ELR (cell line): ENCODE measurements around the gene DCTN4.
"Not testable (repeated sequence)": the region's sequence is repeated elsewhere in the genome, so short reads cannot be mapped to it uniquely, and the experiment has no call there.

Experiments used
- DNase-seq: peaks from one replicate; pipeline ENCODE4 v3.0.0-alpha.2; 2015; ENCODE audit warnings: low read depth

The DCTN4 gene

DNA sequence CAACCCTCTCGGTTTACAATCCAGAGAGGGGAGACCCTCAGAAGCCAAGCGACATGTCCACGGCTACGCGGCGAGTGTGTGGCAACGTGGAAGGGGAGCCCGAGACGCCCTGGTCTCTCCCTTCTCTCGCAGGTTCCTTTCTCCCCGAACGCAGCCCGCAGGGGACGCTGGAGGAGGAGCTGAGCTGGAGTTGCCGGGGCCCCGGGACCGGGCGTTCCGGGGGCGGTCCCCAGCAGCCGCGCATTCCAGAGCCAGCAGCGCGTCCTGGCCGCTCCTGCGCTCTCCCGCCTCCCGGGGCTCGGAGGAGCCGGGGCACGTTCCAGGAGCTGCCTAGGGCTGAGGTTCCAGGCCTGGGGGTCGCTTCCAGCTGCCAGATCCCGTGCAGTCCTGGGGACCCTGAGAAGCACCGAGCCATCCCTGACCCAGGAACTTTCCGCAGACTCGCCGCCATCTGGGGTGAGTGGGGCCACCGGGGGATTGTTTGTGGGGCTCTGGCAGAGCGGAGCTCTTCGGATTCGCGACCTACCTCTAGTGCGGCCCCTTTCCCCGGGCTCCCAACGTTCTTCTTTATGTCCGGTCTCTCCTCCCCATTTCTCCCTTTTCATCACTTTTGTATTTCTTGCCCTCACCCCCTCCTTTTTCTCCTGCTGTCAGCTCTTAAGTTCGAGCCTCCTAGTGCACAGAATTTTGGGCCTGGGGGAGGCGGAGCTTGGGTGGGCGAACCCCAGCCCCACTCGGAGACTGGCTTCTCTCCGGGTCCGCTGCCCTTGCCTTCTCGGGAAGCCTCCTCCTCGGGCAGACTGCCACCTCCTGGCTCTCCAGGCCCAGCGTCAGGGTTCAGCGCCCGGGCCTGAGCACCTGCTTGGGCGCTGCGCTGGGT lies 19.9 kb upstream of the DCTN4 start, which contains the start of gene SMIM3:
Gene SMIM3 (plus strand): TSS at position 241 of the 880 bp plus-strand sequence. CDS start 16,684 bp downstream, outside the sequence.
- peak; percentile 83 for DNase-seq

DNA sequence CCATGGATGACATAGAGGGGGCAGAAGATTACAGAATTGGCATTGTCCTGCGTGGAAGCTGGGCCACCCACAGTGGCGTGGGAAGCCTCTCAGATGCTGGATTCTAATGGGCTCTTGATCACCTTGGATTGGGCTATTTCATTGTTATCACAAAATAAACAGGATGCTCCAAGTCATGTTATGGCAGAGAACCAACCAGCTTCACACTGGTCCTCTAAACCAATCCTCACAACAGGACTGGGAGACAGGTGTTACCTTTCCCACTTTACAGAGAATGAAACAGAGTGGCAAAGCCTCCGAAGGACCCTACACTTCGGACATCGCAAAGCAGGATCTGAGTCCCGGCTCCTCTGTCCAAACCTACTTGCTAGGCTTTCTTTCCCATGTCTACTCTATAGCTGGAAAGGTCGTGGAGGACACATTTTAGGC lies 19.3 kb upstream of the DCTN4 start:
- DNase-seq, result peak; percentile 52

- DNase-seq, result peak; percentile 49
Observed at GRCh38 chr5:150777685-150778084, 18.9 kb upstream of the DCTN4 start.

GRCh38 chr5:150774145-150774544 lies 15.3 kb upstream of the DCTN4 start:
- DNase-seq, result peak; percentile 92

- DNase-seq, result no peak
Observed at GRCh38 chr5:150771034-150771795, 12.4 kb upstream of the DCTN4 start.

DNA sequence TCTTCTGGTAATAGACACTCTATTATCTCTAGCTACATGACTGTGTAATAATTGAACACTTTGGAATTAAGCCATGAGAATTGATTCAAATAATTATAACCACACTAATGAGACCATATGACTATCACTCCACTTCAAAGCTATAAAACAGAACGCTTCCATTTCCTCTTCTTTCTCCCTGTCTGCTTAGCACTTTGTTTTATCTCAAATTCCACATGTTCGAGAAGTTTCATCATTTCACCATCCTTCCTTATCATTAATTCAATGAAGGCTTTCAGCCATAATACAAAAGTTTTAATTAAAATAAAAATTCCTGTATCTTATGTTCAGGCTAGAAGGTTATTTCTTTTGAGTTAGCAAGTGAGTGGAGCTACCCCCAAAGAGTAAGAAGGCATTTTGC lies 7.4 kb upstream of the DCTN4 start:
- no peak for DNase-seq

DNA sequence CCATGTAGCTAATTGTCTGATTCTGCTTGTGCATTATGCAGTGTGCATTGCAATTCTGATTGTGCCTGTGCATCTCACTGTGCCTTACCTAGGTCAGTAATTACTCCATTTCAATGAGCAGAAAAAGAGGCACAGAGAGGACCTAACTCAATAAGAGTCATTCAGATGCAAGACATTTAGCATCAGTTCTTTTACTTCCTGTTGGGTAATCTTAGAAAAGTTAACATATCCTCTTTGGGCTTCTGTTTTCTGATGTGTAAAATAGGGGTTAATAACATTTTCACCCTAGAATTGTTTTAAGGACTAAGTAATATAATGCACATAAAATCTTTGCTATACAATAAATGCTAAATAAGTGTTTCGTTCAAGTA lies 7.0 kb upstream of the DCTN4 start:
- no peak for DNase-seq

DNA sequence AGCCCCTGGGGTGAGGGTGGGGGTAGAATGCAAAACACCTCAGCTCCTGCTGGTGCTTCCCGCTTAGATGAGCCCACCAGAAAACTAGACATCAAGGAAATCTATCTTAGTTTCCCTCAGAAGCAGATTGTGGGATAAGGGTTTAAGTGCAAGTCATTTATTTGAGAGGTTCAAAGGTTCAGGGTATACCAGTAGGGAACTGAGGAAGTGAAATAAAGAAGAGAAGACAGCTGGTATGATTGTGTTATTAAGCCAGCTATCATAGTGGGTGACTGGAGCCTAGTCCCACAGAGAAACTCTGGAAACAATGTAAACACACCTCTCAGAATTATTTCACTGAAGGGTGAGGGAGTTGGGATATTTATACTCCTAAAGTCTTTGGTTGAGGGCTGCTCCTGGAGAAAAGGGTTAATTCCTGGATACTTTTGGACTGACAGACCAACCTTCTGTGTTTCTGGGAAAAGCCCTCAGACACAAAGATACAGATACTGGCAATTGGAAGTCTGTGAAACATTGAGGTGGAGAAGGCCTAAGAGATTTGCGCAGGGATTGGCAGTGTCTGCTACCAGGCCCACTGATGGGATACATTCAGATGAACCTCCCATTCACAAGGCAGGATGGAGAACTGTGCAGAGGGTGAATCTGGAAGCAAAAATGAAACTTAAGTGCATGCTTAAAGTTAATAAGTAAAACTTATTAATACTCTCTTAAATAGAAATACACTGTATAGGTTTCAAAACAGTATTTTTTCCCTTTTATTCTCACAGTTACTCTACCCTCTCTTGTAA lies 6.4 kb upstream of the DCTN4 start:
- no peak for DNase-seq

GRCh38 chr5:150764530-150764929 lies 5.7 kb upstream of the DCTN4 start:
- no peak for DNase-seq

GRCh38 chr5:150763023-150763769 lies 4.4 kb upstream of the DCTN4 start:
- peak; percentile 72 for DNase-seq

- no peak for DNase-seq
Observed at GRCh38 chr5:150762211-150762610, 3.4 kb upstream of the DCTN4 start.

DNA sequence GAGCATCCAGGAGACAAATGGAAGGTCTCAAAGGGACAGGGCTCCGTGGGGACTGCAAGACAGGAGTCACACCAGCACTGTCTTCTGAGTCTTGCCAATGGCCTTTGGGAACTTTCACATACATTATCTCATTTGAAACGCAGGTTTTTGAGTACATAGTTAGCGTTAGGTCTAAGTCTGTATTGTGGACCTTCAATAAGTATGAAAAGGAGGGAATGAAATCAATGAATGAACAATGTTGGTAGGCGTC lies 442 bp upstream of the DCTN4 start:
- no peak for DNase-seq

DNA sequence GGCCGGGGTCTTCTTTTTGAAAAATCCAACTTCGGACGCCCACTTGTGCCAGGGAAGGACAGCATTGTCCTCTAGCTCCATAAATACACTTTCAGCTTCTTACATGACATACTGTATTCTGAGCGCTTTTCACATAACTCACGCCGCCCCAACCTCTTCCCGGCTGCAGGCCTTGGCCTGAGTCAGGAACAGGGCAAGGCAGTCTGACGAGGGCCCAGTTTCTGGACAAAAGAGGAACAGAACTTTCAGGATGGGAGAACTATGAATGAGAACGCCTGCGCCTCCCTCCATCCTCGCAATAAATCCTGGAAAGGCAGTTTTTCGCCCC lies 650 bp downstream of the DCTN4 start:
- DNase-seq, result no peak

DNA sequence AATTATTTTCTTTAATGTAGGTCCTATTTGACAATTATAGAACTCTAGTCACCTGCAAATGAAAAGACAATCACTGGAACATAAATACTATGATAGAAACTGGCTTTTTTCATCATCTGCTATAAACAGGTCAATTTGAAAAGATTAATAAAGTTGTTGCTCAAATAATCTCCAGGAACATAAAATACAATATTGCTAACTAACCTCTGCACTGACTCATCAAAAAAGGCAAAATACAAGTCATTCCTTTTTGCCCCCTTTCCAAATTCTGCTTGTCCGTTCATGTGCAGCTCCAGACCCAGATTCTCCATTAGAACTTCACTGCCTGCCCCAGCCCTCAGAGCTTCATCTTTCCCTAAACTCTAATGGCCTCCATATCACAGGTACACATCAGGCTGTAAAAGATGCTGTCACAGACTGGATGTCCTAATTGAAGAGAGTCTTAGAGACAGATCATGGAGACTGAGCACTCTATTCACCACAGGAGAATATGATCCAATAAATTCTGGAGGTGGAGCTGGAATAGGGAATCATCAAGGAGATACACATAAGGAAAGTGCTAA lies 1.6 kb downstream of the DCTN4 start:
- DNase-seq, result no peak

DNA sequence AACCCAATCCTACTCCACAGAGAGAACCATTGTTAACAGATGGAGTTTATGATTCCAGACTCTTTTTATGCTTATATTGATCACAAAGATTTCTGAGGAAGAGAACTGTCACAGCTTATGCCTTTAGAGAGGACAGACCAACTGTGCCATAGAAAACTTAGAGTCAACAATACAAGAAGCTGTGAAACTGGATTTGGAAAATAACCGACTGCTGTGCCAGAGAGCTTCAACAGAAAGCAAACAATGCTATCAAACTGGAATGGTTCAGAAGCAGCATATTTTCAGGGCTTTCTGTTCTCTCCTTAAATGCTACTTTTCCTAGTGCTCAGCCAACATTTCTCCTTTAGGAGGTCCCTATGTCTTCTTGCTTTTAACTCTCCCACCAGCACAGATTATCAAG lies 5.0 kb downstream of the DCTN4 start:
- no peak for DNase-seq

- no peak for DNase-seq
Observed at GRCh38 chr5:150753463-150753862, 5.4 kb downstream of the DCTN4 start.

DNA sequence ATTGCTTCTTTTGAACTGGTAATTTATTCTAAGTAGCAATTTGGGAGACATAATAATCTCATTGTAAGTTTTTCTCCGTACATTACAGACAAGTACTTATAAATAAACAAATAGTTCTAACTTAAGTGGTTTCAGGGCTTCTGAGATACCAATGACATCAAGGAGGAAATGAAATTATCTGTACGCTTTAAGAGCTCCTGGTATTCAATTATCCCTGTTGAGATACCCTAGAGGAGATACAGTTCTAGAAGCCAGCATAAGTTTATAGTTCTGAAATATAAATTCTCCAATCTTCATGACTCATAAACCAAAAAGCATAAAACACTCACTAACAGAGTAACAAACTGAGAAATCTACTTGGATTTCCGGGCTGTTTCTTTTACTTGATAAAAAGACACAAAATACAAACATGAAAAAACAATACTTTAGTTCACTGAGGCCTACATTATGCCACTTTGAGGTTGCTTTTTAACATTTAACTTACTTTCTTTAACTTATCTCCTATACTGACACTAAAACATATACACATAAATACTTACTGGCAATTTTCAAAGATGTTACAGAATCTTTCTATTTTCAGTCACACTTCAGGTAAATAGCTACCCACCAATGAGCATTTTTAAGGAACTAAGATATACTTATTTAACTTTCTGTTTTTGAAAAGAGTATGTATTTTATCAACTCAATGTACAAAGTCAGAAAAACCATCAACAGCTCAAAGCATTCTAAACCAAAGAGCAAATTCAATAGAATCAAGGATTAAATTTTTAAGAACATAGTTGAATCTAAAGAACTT lies 7.5 kb downstream of the DCTN4 start:
- DNase-seq, result peak; percentile 22

- DNase-seq, result no peak
Observed at GRCh38 chr5:150750469-150750868, 8.3 kb downstream of the DCTN4 start.

DNA sequence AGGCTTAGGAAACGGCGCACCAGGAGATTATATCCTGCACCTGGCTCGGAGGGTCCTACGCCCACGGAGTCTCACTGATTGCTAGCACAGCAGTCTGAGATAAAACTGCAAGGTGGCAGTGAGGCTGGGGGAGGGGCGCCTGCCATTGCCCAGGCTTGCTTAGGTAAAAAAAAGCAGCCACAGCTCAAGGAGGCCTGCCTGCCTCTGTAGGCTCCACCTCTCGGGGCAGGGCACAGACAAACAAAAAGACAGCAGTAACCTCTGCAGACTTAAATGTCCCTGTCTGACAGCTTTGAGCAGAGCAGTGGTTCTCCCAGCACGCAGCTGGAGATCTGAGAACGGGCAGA lies 15.7 kb downstream of the DCTN4 start:
- not testable (repeated sequence) for DNase-seq

GRCh38 chr5:150742455-150743141 lies 16.2 kb downstream of the DCTN4 start:
- DNase-seq, result not testable (repeated sequence)
